Endothelial cell of umbilical vein (primary cell): ENCODE measurements around the gene KCNK1. TPM values are rescaled to one million over a fixed set of nuclear protein-coding genes. Genes with fewer than 3 reads are reported as not detected.

Source experiments
- BruUV-seq: library from RNA; stranded (reverse); fragments of 400-500 nt; replicated peaks from 2 replicates; lab custom pipeline; 2021; lab: Mats Ljungman, UMichigan
- CTCF ChIA-PET: fragments of 300-600, 350-600 bp; sonication (Branson Sonifier 250); formaldehyde crosslinking; loops from one replicate; lab custom pipeline; 2021; ENCODE audit warnings: antibody characterized with exemption, inconsistent platforms; lab: Charles Lee
- POLR2A ChIA-PET: fragments of 300-600, 350-600 bp; sonication (Branson Sonifier 250); formaldehyde crosslinking; loops from one replicate; lab custom pipeline; 2021; ENCODE audit warnings: antibody characterized with exemption, inconsistent platforms; lab: Charles Lee
- DNase-seq: peaks from one replicate; pipeline ENCODE4 v3.0.0-alpha.2; 2011; ENCODE audit warnings: low read depth, low spot score
- FAIRE-seq: peaks from 2 replicates; lab custom pipeline; 2011; peaks lifted over from hg19 to GRCh38; lab: Jason Lieb, UNC
- H2AFZ ChIP-seq: 2 replicates; pipeline ENCODE4 v1.6.0; 2012; ENCODE audit warnings: low read depth, low read length, control low read depth, inconsistent platforms
- H3K27ac ChIP-seq: 2 replicates; pipeline ENCODE4 v1.5.1; 2011; ENCODE audit warnings: low read depth, mild to moderate bottlenecking, control low read depth, low read length, moderate library complexity; ENCODE audit not compliant: insufficient read depth
- H3K27me3 ChIP-seq, 2 experiments: 2 replicates each; pipeline versions ENCODE4 v1.6.0 to v1.6.1; 2011; ENCODE audit warnings: low read length in 2 of 2, mixed read lengths in 1 of 2; ENCODE audit not compliant: control insufficient read depth in 2 of 2, insufficient read depth in 2 of 2
- H3K36me3 ChIP-seq, 2 experiments: 2 replicates in 1 of 2; 3 replicates in 1 of 2; pipeline ENCODE4 v1.5.1; 2011; ENCODE audit warnings: low read length in 2 of 2, mild to moderate bottlenecking in 1 of 2, moderate library complexity in 1 of 2; ENCODE audit not compliant: control insufficient read depth in 2 of 2, insufficient read depth in 2 of 2; ENCODE audit errors: extremely low read depth in 1 of 2
- H3K4me1 ChIP-seq: 3 replicates; pipeline ENCODE4 v1.5.1; 2011; ENCODE audit warnings: mild to moderate bottlenecking, low read length; ENCODE audit not compliant: control insufficient read depth, insufficient read depth; ENCODE audit errors: extremely low read depth
- H3K4me2 ChIP-seq: 2 replicates; pipeline ENCODE4 v1.6.1; 2011; ENCODE audit warnings: low read length, control low read depth, mixed read lengths; ENCODE audit not compliant: insufficient read depth
- H3K4me3 ChIP-seq, 3 experiments: fragments of 200-600 bp in 1 of 3; sonication (generic), shearing (Covaris generic) in 1 of 3; replicated peaks in 1 of 3; 2 replicates each; pipeline ENCODE4 v1.5.1; 2011 to 2016; ENCODE audit warnings: control low read depth in 3 of 3, low read length in 3 of 3, mild to moderate bottlenecking in 2 of 3, inconsistent platforms in 1 of 3, low read depth in 1 of 3, moderate library complexity in 1 of 3; ENCODE audit not compliant: insufficient read depth in 1 of 3
- H3K79me2 ChIP-seq: 2 replicates; pipeline ENCODE4 v1.6.0; 2012; ENCODE audit warnings: low read length, inconsistent platforms; ENCODE audit not compliant: control insufficient read depth, insufficient read depth
- H3K9ac ChIP-seq: replicated peaks from 2 replicates; pipeline ENCODE3; 2011; ENCODE audit warnings: low read length, control low read depth; ENCODE audit not compliant: insufficient read depth; ENCODE audit errors: extremely low read depth
- H3K9me1 ChIP-seq: replicated peaks from 3 replicates; pipeline ENCODE4 v1.6.0; 2011; ENCODE audit warnings: mild to moderate bottlenecking, low read length; ENCODE audit not compliant: control insufficient read depth, insufficient read depth; ENCODE audit errors: extremely low read depth
- H3K9me3 ChIP-seq: replicated peaks from 2 replicates; pipeline ENCODE4 v1.5.1; 2012; ENCODE audit warnings: low read length, inconsistent platforms; ENCODE audit not compliant: control insufficient read depth, insufficient read depth
- H4K20me1 ChIP-seq: replicated peaks from 2 replicates; pipeline ENCODE3; 2011; ENCODE audit warnings: mild to moderate bottlenecking, low read length; ENCODE audit not compliant: control insufficient read depth, insufficient read depth; ENCODE audit errors: extremely low read depth
- EZH2 ChIP-seq: IDR thresholded peaks from 2 replicates; pipeline ENCODE4 v1.6.1; 2012; ENCODE audit warnings: borderline replicate concordance, low read depth, mild to moderate bottlenecking, moderate library complexity, low read length, inconsistent platforms; ENCODE audit not compliant: severe bottlenecking
- FOS ChIP-seq: IDR thresholded peaks from 2 replicates; pipeline ENCODE4 v1.6.1; 2011; ENCODE audit warnings: mild to moderate bottlenecking, low read length, moderate library complexity, borderline replicate concordance; ENCODE audit not compliant: insufficient read depth
- GATA2 ChIP-seq: IDR thresholded peaks from 2 replicates; pipeline ENCODE4 v1.7.0; 2011; ENCODE audit warnings: low read depth, mild to moderate bottlenecking, moderate library complexity, mixed read lengths, low read length; ENCODE audit not compliant: insufficient read length, insufficient read depth
- JUN ChIP-seq: IDR thresholded peaks from 2 replicates; pipeline ENCODE4 v1.6.1; 2011; ENCODE audit warnings: borderline replicate concordance, low read depth; ENCODE audit not compliant: insufficient read length, insufficient read depth
- MYC ChIP-seq: IDR thresholded peaks from one replicate; pipeline ENCODE4 v1.6.1; 2011; ENCODE audit warnings: mild to moderate bottlenecking, low read depth, low read length
- POLR2AphosphoS5 ChIP-seq: IDR thresholded peaks from 2 replicates; pipeline ENCODE4 v1.6.1; 2012; ENCODE audit warnings: low read depth, mild to moderate bottlenecking, control low read depth, low read length, moderate library complexity; ENCODE audit not compliant: insufficient read depth
- dilution Hi-C: fragments of 300-500 bp; cut with MboI; formaldehyde crosslinking; loops from one replicate; pipeline ENCODE4 v1.15.0; 2019; ENCODE audit warnings: low sequenced_read_pairs; ENCODE audit not compliant: extremely low pct_ligation_motif_present
- intact Hi-C: fragments of 100-400 bp; cut with micrococcal nuclease; formaldehyde crosslinking; loops from one replicate; pipeline ENCODE4 v1.10.0; 2022
- polyA plus RNA-seq, 4 experiments: library from polyadenylated mRNA; depleted of rRNA in 3 of 4; stranded (reverse) in 3 of 4; unstranded in 1 of 4; fragments of >200 nt; gene quantifications; 2 replicates each; pipeline versions ENCODE4 v1.2.1 to v1.2.3, GENCODE V29; 2011 to 2012; ENCODE audit warnings: missing spikeins in 1 of 4
- total RNA-seq: library from RNA; stranded (reverse); gene quantifications from 2 replicates; pipeline ENCODE4 v1.2.3, GENCODE V29; 2021
- TF ChIP-seq, protein P1 (sequence below): IDR thresholded peaks from 2 replicates; pipeline ENCODE4 v1.6.1; 2011; ENCODE audit not compliant: insufficient read depth, insufficient read length
- TF ChIP-seq, protein P2 (sequence below), 2 donors: IDR thresholded peaks; 1 replicate in 1 of 2; 2 replicates in 1 of 2; pipeline ENCODE4 v1.5.1; 2011; ENCODE audit warnings: low read length in 2 of 2, mild to moderate bottlenecking in 2 of 2, moderate library complexity in 2 of 2, control low read depth in 1 of 2, inconsistent platforms in 1 of 2, low read depth in 1 of 2; ENCODE audit not compliant: insufficient read depth in 1 of 2; ENCODE audit errors: extremely low read depth in 1 of 2

Gene KCNK1
- total and polyA plus RNA-seq, 2 donors (not counting 3 experiments of a cell fraction or from before 2014, with no cell fraction given), result 0.83 to 2.8 TPM

DNA sequence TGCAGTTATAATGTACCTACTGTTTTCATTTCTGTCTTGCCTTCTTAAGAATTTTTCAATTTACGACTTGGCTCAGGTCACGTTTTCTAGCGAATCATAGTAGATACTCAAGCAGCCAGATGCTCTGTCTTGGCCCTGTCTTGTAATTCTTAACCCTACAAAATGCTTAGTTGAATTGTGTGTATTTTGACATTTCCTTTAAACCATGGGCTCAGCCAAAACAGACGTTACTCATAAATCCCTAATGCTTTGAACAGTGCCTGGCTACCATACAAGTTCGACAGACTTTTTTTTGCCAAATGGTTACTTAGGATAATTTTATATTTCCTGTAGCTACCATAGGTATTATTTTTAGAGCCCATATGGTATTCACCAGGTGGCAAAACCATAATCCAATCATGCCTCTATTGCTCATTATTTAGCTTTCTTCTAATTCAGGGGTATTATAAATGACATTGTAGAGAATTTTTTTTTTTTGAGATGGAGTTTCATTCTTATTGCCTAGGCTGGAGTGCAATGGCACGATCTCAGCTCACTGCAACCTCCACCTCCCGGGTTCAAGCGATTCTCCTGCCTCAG is 54.3 kb downstream of the KCNK1 start:
- intact Hi-C loops, result no loop called here
- Histone ChIP-seq H3K27ac (no peak overlapping the region), H4K20me1 (no peaks in the 10 kb centered on the region), H3K27me3 (no peaks in the 10 kb centered on the region), H3K9me3 (no peaks in the 10 kb centered on the region), H3K4me2 (no peak overlapping the region), H3K4me1 (no peaks in the 10 kb centered on the region), H3K36me3 (no peaks in the 10 kb centered on the region), H3K4me3 (no peak overlapping the region), H3K9me1 (no peaks in the 10 kb centered on the region), H3K79me2 (no peaks in the 10 kb centered on the region), H2AFZ (no peak overlapping the region), H3K9ac (no peak overlapping the region)
- FAIRE-seq (no peak), DNase-seq (no peak)
- BruUV-seq, result no TSS peak
- TF ChIP-seq MYC, result no peak
- no peak for TF ChIP-seq FOS
- no peak for TF ChIP-seq POLR2AphosphoS5
- no peak for TF ChIP-seq EZH2
- TF ChIP-seq, protein P1, sequence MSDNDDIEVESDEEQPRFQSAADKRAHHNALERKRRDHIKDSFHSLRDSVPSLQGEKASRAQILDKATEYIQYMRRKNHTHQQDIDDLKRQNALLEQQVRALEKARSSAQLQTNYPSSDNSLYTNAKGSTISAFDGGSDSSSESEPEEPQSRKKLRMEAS, result no peak
- TF ChIP-seq, protein P2, sequence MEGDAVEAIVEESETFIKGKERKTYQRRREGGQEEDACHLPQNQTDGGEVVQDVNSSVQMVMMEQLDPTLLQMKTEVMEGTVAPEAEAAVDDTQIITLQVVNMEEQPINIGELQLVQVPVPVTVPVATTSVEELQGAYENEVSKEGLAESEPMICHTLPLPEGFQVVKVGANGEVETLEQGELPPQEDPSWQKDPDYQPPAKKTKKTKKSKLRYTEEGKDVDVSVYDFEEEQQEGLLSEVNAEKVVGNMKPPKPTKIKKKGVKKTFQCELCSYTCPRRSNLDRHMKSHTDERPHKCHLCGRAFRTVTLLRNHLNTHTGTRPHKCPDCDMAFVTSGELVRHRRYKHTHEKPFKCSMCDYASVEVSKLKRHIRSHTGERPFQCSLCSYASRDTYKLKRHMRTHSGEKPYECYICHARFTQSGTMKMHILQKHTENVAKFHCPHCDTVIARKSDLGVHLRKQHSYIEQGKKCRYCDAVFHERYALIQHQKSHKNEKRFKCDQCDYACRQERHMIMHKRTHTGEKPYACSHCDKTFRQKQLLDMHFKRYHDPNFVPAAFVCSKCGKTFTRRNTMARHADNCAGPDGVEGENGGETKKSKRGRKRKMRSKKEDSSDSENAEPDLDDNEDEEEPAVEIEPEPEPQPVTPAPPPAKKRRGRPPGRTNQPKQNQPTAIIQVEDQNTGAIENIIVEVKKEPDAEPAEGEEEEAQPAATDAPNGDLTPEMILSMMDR (IDR thresholded peaks at IDR 0.05; ENCODE audit: extremely low read depth in 1 of 2, insufficient read depth in 1 of 2, low read depth in 1 of 2, low read length in 2 of 2), result no peak
- no peak for TF ChIP-seq GATA2
- no peak for TF ChIP-seq JUN
- dilution Hi-C loops, result no loop called here
- ChIA-PET CTCF (no interaction called here), POLR2A (no interaction called here)
